ENCODE results near the gene UNCX. TPM values are rescaled to one million over a fixed set of nuclear protein-coding genes. Genes with fewer than 3 reads are reported as not detected.

The UNCX gene
- total and polyA plus RNA-seq, 2 of the 4 experiments (the other 2 are of a cell fraction), result not detected

DNA sequence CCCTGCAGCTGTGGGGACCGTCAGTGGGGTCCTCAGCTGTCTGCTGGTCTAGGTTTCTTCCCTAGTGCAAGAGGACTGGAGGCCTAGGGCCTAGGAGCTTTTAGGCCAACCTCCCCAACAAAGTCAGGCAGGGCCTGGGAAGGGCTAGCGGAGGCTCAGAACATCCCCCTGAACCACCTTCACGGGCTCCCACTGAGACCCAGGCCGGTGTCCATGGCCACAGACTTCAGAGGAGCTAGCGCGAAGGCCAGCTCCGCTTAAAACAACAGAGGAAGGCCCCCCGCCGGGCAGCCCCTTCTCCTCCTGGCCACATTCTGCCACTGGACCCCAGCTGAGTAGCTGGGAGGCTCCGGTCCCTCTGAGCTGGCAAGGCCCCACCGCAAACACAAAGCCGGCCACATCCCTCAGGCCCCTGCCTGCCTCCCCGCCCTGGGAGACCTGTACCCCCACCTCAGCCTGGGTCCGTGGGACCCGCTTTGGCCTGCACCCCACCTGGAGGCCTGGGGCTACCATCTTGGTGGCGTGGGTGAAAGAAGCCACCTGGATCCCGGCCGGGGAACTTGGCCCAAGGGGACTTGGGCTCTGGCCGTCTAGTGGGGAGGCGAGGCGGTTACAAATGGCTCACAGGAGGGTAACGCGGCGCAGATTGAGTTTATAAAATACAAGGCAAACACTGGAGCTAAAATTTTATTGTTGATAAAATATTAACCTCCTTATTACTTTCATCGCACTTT lies 5.4 kb upstream of the UNCX start:
- Histone ChIP-seq H3K14ac (replicated peaks; ENCODE audit: low read depth, low read length) (no peak overlapping the region), H4K8ac (ENCODE audit: low read depth in 2 of 2, low read length in 2 of 2) (no peak overlapping the region), H3K27ac (ENCODE audit: insufficient read depth, low read length) (no peak overlapping the region), H3K27me3 (ENCODE audit: control insufficient read depth, insufficient read depth, low read length) (peaks cover 91% of the 10 kb centered on the region), H2BK20ac (ENCODE audit: low read depth, low read length) (no peak overlapping the region), H3K4me2 (ENCODE audit: low read depth, low read length) (no peak overlapping the region), H2BK120ac (ENCODE audit: low read depth, low read length) (no peak overlapping the region), H2AK9ac (replicated peaks; ENCODE audit: low read depth, low read length, poor library complexity) (no peak overlapping the region), H3K79me1 (ENCODE audit: low read depth in 1 of 2, low read length in 2 of 2) (no peaks in the 10 kb centered on the region), H3K56ac (ENCODE audit: extremely low read depth, insufficient read depth, low read length) (no peak overlapping the region), H2AFZ (replicated peaks; ENCODE audit: low read length, poor library complexity) (no peak overlapping the region), H3K4me1 (ENCODE audit: control insufficient read depth, insufficient read depth, low read length) (peaks cover 2% of the 10 kb centered on the region; the same call in 1 of the 2 replicates), H4K91ac (ENCODE audit: insufficient read depth, low read depth, low read length) (no peak overlapping the region), H2BK5ac (ENCODE audit: low read depth, low read length, poor library complexity, severe bottlenecking) (no peak overlapping the region), H3K23ac (ENCODE audit: low read depth, low read length) (no peak overlapping the region), H3K9me1 (ENCODE audit: insufficient read depth, low read length) (no peaks in the 10 kb centered on the region), H2BK15ac (ENCODE audit: low read depth, low read length) (no peak overlapping the region), H2AK5ac (ENCODE audit: low read depth, low read length) (no peak overlapping the region), H4K5ac (ENCODE audit: low read depth, low read length) (no peak overlapping the region), H3K4me3 (ENCODE audit: insufficient read depth, low read depth, low read length) (no peak overlapping the region), H3K18ac (ENCODE audit: low read depth, low read length) (no peak overlapping the region), H3K36me3 (ENCODE audit: control insufficient read depth, insufficient read depth, low read length) (no peaks in the 10 kb centered on the region), H4K20me1 (ENCODE audit: insufficient read depth, low read length) (peaks cover 11% of the 10 kb centered on the region; the same call in 1 of the 2 replicates), H3K4ac (ENCODE audit: low read depth, low read length) (no peak overlapping the region), H3K9me3 (ENCODE audit: control insufficient read depth, insufficient read depth, low read length) (peaks cover 13% of the 10 kb centered on the region; the same call in 1 of the 2 replicates), H3K9ac (ENCODE audit: low read depth, low read length) (no peak overlapping the region)
- DNase-seq (no peak), ATAC-seq (ENCODE audit: low read depth) (no peak)
- TF ChIP-seq RFX5 (IDR thresholded peaks at IDR 0.05; ENCODE audit: low read depth, low read length) (no peak), MAZ (IDR thresholded peaks at IDR 0.05; ENCODE audit: borderline replicate concordance, low read depth, low read length) (no peak), RAD21 (IDR thresholded peaks at IDR 0.05; ENCODE audit: low read length) (no peak), CHD1 (IDR thresholded peaks at IDR 0.05; ENCODE audit: low read depth, low read length) (no peak), POLR2A (IDR thresholded peaks at IDR 0.05; ENCODE audit: low read depth, low read length) (no peak), MXI1 (IDR thresholded peaks at IDR 0.05; ENCODE audit: borderline replicate concordance, low read depth, low read length) (no peak), NFE2L2 (IDR thresholded peaks at IDR 0.05; ENCODE audit: low read depth, low read length) (no peak), RCOR1 (IDR thresholded peaks at IDR 0.05; ENCODE audit: insufficient replicate concordance, low read length) (no peak)
- TF ChIP-seq, protein P1, sequence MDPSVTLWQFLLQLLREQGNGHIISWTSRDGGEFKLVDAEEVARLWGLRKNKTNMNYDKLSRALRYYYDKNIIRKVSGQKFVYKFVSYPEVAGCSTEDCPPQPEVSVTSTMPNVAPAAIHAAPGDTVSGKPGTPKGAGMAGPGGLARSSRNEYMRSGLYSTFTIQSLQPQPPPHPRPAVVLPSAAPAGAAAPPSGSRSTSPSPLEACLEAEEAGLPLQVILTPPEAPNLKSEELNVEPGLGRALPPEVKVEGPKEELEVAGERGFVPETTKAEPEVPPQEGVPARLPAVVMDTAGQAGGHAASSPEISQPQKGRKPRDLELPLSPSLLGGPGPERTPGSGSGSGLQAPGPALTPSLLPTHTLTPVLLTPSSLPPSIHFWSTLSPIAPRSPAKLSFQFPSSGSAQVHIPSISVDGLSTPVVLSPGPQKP (IDR thresholded peaks at IDR 0.05; ENCODE audit: borderline replicate concordance, low read depth, low read length), result no peak
- TF ChIP-seq, protein P2, sequence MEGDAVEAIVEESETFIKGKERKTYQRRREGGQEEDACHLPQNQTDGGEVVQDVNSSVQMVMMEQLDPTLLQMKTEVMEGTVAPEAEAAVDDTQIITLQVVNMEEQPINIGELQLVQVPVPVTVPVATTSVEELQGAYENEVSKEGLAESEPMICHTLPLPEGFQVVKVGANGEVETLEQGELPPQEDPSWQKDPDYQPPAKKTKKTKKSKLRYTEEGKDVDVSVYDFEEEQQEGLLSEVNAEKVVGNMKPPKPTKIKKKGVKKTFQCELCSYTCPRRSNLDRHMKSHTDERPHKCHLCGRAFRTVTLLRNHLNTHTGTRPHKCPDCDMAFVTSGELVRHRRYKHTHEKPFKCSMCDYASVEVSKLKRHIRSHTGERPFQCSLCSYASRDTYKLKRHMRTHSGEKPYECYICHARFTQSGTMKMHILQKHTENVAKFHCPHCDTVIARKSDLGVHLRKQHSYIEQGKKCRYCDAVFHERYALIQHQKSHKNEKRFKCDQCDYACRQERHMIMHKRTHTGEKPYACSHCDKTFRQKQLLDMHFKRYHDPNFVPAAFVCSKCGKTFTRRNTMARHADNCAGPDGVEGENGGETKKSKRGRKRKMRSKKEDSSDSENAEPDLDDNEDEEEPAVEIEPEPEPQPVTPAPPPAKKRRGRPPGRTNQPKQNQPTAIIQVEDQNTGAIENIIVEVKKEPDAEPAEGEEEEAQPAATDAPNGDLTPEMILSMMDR (conservative IDR thresholded peaks at IDR 0.05; ENCODE audit: low read depth, low read length), result no peak
- POLR2A ChIA-PET (ENCODE audit: unreplicated experiment), result no interaction called here
- dilution Hi-C loops (cut with HindIII; ENCODE audit: low sequenced_read_pairs, unreplicated experiment), result no loop called here
- no TSS peak for BruUV-seq (replicated peaks)
- intact Hi-C loops (cut with micrococcal nuclease), result loop anchor here (10.0 kb wide), 1 partner anchor 188 kb away; no protein-coding TSS in a partner anchor
- CTCF ChIA-PET, result no interaction called here
- in situ Hi-C loops (cut with MboI; ENCODE audit: low sequenced_read_pairs), result no loop called here
- WGBS, 2 experiments (ENCODE audit: extremely low coverage in 2 of 2, insufficient read length in 1 of 2), result no CpG with 5 or more reads among the region's 25 CpGs

Measured in IMR-90 (cell line).